GM23248 (cell line): ENCODE data around the gene PDLIM5. TPM values are rescaled to one million over a fixed set of nuclear protein-coding genes. Genes with fewer than 3 reads are reported as not detected.
A peak's percentile ranks its signal among the peaks of the same experiment; 100 is the strongest.

Source experiments
- DNase-seq: peaks from one replicate; pipeline ENCODE4 v3.0.0-alpha.2; 2015
- H2AFZ ChIP-seq: fragments of 200-600 bp; sonication (generic); 2 replicates; pipeline ENCODE4 v1.6.1; 2016; ENCODE audit warnings: antibody characterized with exemption
- H3F3A ChIP-seq: fragments of 200-600 bp; sonication (generic); 2 replicates; pipeline ENCODE4 v1.6.1; 2016; ENCODE audit warnings: mild to moderate bottlenecking, antibody characterized with exemption, mixed run types; ENCODE audit not compliant: insufficient read depth
- H3K27ac ChIP-seq: fragments of 200-600 bp; sonication (generic); 2 replicates; pipeline ENCODE4 v1.5.1; 2016; ENCODE audit warnings: mild to moderate bottlenecking
- H3K27me3 ChIP-seq: fragments of 200-600 bp; sonication (generic); replicated peaks from 2 replicates; pipeline ENCODE4 v1.6.1; 2016; ENCODE audit warnings: mild to moderate bottlenecking; ENCODE audit not compliant: insufficient read depth
- H3K36me3 ChIP-seq: fragments of 200-600 bp; sonication (generic); 2 replicates; pipeline ENCODE4 v1.6.1; 2016; ENCODE audit warnings: low read depth, mild to moderate bottlenecking
- H3K4me1 ChIP-seq: fragments of 200-600 bp; sonication (generic); 2 replicates; pipeline ENCODE4 v1.6.1; 2016; ENCODE audit warnings: mild to moderate bottlenecking; ENCODE audit not compliant: insufficient read depth
- H3K4me2 ChIP-seq: fragments of 200-600 bp; sonication (generic); one replicate; pipeline ENCODE4 v1.6.1; 2016; ENCODE audit warnings: mild to moderate bottlenecking; ENCODE audit not compliant: unreplicated experiment
- H3K4me3 ChIP-seq: fragments of 200-600 bp; sonication (generic); 2 replicates; pipeline ENCODE4 v1.5.1; 2016; ENCODE audit warnings: mild to moderate bottlenecking
- H3K79me2 ChIP-seq: fragments of 200-600 bp; sonication (generic); 2 replicates; pipeline ENCODE4 v1.6.1; 2016; ENCODE audit warnings: mild to moderate bottlenecking; ENCODE audit not compliant: insufficient read depth
- H3K9ac ChIP-seq: fragments of 200-600 bp; sonication (generic); 2 replicates; pipeline ENCODE4 v1.6.1; 2016; ENCODE audit warnings: mild to moderate bottlenecking
- H3K9me2 ChIP-seq: fragments of 200-600 bp; sonication (generic); 2 replicates; pipeline ENCODE4 v1.6.1; 2016; ENCODE audit warnings: mixed run types, mild to moderate bottlenecking, moderate library complexity; ENCODE audit not compliant: insufficient read depth
- H3K9me3 ChIP-seq: fragments of 200-600 bp; sonication (generic); one replicate; pipeline ENCODE4 v1.6.1; 2017; ENCODE audit warnings: low read depth
- H4K20me1 ChIP-seq: fragments of 200-600 bp; sonication (generic); 2 replicates; pipeline ENCODE4 v1.6.0; 2016; ENCODE audit not compliant: insufficient read depth
- EZH2 ChIP-seq: fragments of 200-600 bp; sonication (generic); IDR thresholded peaks from 2 replicates; pipeline ENCODE4 v1.6.1; 2018; ENCODE audit warnings: antibody characterized with exemption, mild to moderate bottlenecking; ENCODE audit not compliant: insufficient read depth, poor library complexity, severe bottlenecking
- EZH2phosphoT487 ChIP-seq: fragments of 200-600 bp; sonication (generic); IDR thresholded peaks from 2 replicates; pipeline ENCODE4 v1.6.1; 2018; ENCODE audit warnings: antibody characterized with exemption, moderate library complexity, mild to moderate bottlenecking, low read depth; ENCODE audit not compliant: insufficient read depth
- WGBS, 2 experiments: methylation state at CpG; one replicate each; pipeline ENCODE4 v1.1.6; 2015 to 2017; ENCODE audit warnings: low lambda C conversion rate in 2 of 2, low coverage in 1 of 2; ENCODE audit errors: missing lambda C conversion rate in 2 of 2; 5-methylcytosine and 5-hydroxymethylcytosine counted together
- in situ Hi-C: fragments of 300-500 bp; cut with MboI; formaldehyde crosslinking; loops from 2 replicates; pipeline ENCODE4 v1.15.0; 2020
- polyA plus RNA-seq: library from polyadenylated mRNA; unstranded; fragments of >200 nt; fragmentation: Nextera tagmentation; extraction: Ambion mirVana; gene quantifications from 2 replicates; pipeline ENCODE4 v1.2.1, GENCODE V29; 2016
- total RNA-seq: library from RNA; depleted of rRNA; stranded (reverse); fragments of >200 nt; shearing (Covaris generic); gene quantifications from 2 replicates; pipeline ENCODE4 v1.2.3, GENCODE V29; 2014

Gene PDLIM5
- total and polyA plus RNA-seq, 2 experiments from 2014 or later = 115 to 149 TPM

DNA sequence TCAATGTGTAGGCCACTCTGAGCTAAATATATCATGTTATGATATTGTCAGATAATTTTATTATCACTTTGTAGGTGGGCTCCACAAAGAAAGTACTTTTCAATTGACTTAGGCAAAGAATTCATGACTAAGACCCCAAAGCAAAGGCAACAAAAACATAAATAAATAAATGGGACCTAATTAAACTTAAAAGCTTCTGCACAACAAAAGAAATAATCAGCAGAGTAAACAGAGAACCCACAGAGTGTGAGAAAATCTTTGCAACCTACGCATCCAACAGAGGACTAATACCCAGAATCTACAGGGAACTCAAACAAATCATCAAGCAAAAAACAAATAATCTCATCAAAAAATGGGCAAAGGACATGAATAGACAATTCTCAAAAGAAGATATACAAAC lies 15.2 kb upstream of the PDLIM5 start:
- Histone ChIP-seq H4K20me1 (no peaks in the 10 kb centered on the region), H3K27me3 (no peaks in the 10 kb centered on the region), H3F3A (no peaks in the 10 kb centered on the region), H3K9ac (no peak overlapping the region), H3K9me2 (no peaks in the 10 kb centered on the region), H3K9me3 (no peaks in the 10 kb centered on the region), H2AFZ (no peak overlapping the region), H3K79me2 (no peaks in the 10 kb centered on the region), H3K36me3 (no peaks in the 10 kb centered on the region), H3K4me2 (no peak overlapping the region), H3K4me1 (no peaks in the 10 kb centered on the region), H3K27ac (no peak overlapping the region), H3K4me3 (no peak overlapping the region)
- TF ChIP-seq EZH2 (no peak), EZH2phosphoT487 (no peak)
- 96 to 100% methylated on average over 1 of the region's 1 CpG for WGBS, 2 experiments
- no peak for DNase-seq
- in situ Hi-C loops = no loop called here

DNA sequence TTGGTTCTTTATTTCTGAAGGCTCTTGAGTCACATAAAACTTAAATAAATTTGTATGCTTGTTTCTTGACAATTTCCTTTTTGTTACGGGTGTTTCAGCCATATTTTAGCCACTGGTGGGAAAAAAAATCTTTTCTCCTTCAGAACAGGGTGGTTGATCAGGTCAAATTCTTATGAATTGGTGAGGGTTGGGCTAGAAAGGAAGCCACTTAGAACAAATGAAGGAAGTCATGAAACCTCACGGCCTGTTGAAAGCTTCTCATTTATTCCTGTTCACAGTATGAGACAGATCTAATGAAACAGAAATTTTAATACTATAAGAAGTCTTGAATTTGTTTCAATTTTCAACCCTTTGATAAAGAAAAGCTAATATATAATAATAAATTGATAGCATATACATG lies 12.1 kb upstream of the PDLIM5 start:
- TF ChIP-seq EZH2 = no peak
- no peak for TF ChIP-seq EZH2phosphoT487
- 91 to 96% methylated on average over 2 of the region's 2 CpGs for WGBS, 2 experiments
- Histone ChIP-seq H3F3A (no peaks in the 10 kb centered on the region), H3K4me3 (no peak overlapping the region), H3K36me3 (no peaks in the 10 kb centered on the region), H3K9me2 (no peaks in the 10 kb centered on the region), H3K4me1 (peaks cover 1% of the 10 kb centered on the region), H3K9ac (no peak overlapping the region), H4K20me1 (no peaks in the 10 kb centered on the region), H3K4me2 (no peak overlapping the region), H3K27ac (no peak overlapping the region), H3K27me3 (no peaks in the 10 kb centered on the region), H2AFZ (no peak overlapping the region), H3K79me2 (no peaks in the 10 kb centered on the region), H3K9me3 (no peaks in the 10 kb centered on the region)
- DNase-seq = no peak
- in situ Hi-C loops = no loop called here

DNA sequence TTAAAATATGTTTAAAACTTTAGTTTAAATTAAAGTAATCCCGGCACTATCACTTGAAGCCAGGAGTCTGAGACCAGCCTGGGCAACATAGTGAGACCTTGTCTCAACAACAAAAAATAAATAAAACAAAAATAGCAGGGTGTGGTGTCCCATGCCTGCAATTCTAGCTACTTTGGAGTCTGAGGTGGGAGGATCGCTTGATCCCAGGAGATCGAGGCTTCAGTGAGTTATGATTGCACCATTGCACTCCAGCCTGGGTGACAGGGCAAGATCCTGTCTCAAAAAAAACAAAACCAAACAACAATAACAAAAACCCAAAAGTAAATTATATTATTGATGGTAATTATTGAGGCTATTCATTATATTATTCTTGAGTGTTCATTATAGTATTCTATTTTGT lies 9.9 kb upstream of the PDLIM5 start:
- Histone ChIP-seq H3K36me3 (no peaks in the 10 kb centered on the region), H3K9me3 (no peaks in the 10 kb centered on the region), H2AFZ (peak overlapping the region; percentile 55; the same call in 1 of the 2 replicates), H3K9ac (no peak overlapping the region), H4K20me1 (no peaks in the 10 kb centered on the region), H3F3A (peaks cover 13% of the 10 kb centered on the region), H3K27ac (no peak overlapping the region), H3K27me3 (no peaks in the 10 kb centered on the region), H3K4me1 (peaks cover 21% of the 10 kb centered on the region), H3K4me3 (no peak overlapping the region), H3K4me2 (no peak overlapping the region), H3K79me2 (no peaks in the 10 kb centered on the region), H3K9me2 (0 out of 2 replicates have a peak, but pooled peaks cover 3% of the 10 kb centered on the region)
- 70 to 73% methylated on average over 3 of the region's 3 CpGs for WGBS, 2 experiments
- in situ Hi-C loops = no loop called here
- TF ChIP-seq EZH2 (no peak), EZH2phosphoT487 (no peak)
- no peak for DNase-seq

DNA sequence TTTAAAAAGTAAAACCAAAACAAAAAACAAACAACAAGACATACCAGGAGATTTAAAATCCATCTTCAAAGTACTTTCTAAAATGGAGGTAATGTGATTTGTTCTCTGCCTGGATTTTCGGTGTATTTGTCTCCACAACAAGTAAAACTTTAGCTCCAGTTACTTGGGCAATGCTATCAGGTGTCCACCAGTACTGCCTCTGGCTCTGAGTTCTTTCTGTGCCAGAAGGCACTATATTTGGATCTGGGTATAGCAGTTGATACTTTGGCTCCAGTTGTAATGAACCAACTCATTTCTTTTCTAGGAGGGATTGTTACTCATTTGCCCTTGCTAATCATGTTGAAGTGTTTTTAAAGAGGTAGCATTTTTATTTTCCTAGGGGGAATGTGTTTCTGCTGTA lies 9.5 kb upstream of the PDLIM5 start:
- TF ChIP-seq EZH2phosphoT487 = no peak
- no peak for TF ChIP-seq EZH2
- in situ Hi-C loops = no loop called here
- H4K20me1 ChIP-seq = no peaks in the 10 kb centered on the region
- H3K9ac ChIP-seq = no peak overlapping the region
- DNase-seq = no peak
- H3K36me3 ChIP-seq = no peaks in the 10 kb centered on the region
- H3F3A ChIP-seq = peaks cover 17% of the 10 kb centered on the region
- H3K9me3 ChIP-seq = no peaks in the 10 kb centered on the region
- peak overlapping the region; percentile 55 for H2AFZ ChIP-seq
- H3K4me1 ChIP-seq = peaks cover 25% of the 10 kb centered on the region
- H3K27ac ChIP-seq = no peak overlapping the region
- H3K27me3 ChIP-seq = no peaks in the 10 kb centered on the region
- no peak overlapping the region for H3K4me2 ChIP-seq
- H3K4me3 ChIP-seq = no peak overlapping the region
- H3K79me2 ChIP-seq = no peaks in the 10 kb centered on the region
- 53 to 69% methylated on average over 1 of the region's 1 CpG for WGBS, 2 experiments
- 0 out of 2 replicates have a peak, but pooled peaks cover 7% of the 10 kb centered on the region for H3K9me2 ChIP-seq

DNA sequence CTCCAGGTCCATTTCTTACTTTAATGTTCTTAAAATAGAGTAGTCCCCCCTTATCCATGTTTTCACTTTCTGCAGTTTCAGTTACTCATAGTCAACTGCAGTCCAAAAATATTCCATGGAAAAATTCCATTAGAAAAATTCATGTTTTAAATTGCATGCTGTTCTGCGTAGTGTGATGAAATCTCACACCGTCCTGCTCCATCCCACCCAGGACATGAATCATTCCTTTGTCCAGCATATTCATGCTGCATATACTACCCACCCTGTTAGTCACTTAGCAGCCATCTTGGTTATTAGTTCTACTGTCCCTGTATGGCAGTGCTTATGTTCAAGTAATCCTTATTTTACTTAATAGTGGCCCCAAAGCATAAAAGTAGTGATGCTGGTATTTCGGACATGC lies 5.4 kb upstream of the PDLIM5 start:
- no peaks in the 10 kb centered on the region for H4K20me1 ChIP-seq
- H3K4me1 ChIP-seq = peaks cover 43% of the 10 kb centered on the region
- in situ Hi-C loops = no loop called here
- peak overlapping the region; percentile 75 for H3K27ac ChIP-seq
- H2AFZ ChIP-seq = peak overlapping the region; percentile 75
- H3K9me2 ChIP-seq = 0 out of 2 replicates have a peak, but pooled peaks cover 7% of the 10 kb centered on the region
- 12 to 13% methylated on average over 3 of the region's 3 CpGs for WGBS, 2 experiments
- H3K9me3 ChIP-seq = no peaks in the 10 kb centered on the region
- peak overlapping the region; percentile 42 for H3K4me2 ChIP-seq
- H3K4me3 ChIP-seq = no peak overlapping the region; the same call in 1 of the 2 replicates
- TF ChIP-seq EZH2phosphoT487 (no peak), EZH2 (no peak)
- peak; percentile 91 for DNase-seq
- peaks cover 4% of the 10 kb centered on the region; the same call in 1 of the 2 replicates for H3K79me2 ChIP-seq
- H3K27me3 ChIP-seq = no peaks in the 10 kb centered on the region
- H3F3A ChIP-seq = peaks cover 24% of the 10 kb centered on the region
- peak overlapping the region; percentile 39; the same call in 1 of the 2 replicates for H3K9ac ChIP-seq
- H3K36me3 ChIP-seq = no peaks in the 10 kb centered on the region
